GM21619 (cell line): ENCODE results near the gene S100A16.
A peak's percentile ranks its signal among the peaks of the same experiment; 100 is the strongest.
"Not testable (repeated sequence)": the region's sequence is repeated elsewhere in the genome, so short reads cannot be mapped to it uniquely, and the experiment has no call there.

ENCODE experiments used
- ATAC-seq: cut with Tn5 transposase; IDR thresholded peaks from one replicate; pipeline ENCODE4 v1.9.1; 2021; ENCODE audit not compliant: unreplicated experiment

Gene S100A16, protein sequence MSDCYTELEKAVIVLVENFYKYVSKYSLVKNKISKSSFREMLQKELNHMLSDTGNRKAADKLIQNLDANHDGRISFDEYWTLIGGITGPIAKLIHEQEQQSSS

DNA sequence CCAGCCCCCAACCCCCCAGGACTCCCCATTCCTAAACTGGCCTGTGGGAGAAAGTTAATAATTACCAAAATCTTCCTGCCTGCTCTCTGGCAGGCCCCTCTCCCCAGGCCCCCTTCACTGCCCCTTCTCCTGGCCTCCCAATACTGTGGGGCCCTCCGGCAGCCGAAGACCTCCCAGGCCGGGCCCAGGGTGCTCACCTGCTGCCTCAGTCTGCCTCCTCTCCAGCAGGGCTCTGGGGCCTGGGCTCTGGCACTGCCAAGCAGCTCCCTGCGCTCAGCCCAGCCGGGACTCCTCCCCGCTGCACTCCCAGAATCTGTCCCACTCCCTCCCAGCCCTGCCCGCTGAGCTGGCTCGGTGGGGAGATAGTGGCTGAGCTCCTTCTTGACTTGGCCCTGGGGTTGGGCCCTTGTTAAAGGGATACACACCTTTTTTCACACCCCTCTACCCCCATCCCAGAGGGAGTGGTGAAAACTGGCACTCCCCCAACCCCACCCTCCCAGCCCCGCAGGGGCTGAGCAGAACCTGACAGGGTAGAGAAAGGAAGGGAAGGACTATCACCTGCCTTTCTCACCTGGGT lies at the start of gene S100A16:
TSS of gene S100A16 (minus strand) at position 383 of the 577 bp plus-strand sequence. CDS start 4,986 bp downstream, outside the sequence.
- ATAC-seq = no peak

DNA sequence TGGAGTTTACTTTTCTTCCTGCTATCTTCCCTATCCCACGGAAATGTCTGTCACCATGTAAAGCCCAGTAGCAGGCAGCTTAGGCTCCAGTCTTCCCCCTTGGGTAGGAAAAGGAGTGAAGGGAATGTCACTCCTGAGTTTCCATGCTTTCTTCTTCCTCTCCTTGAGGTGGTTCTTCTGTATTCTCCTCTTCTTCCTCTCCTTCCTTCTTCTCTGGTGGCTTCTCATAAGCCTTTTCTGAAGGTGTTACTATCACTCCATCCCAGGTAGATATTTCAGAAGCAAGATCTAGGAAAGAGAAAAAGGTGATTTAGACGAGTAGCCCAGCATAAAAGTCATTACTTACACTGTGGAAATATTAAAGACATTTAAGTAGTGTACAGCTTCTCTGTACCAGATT lies 49.3 kb upstream of the S100A16 start:
- ATAC-seq = no peak

- no peak for ATAC-seq
Measured at GRCh38 chr1:153661111-153661708, 48.3 kb upstream of the S100A16 start.

- ATAC-seq = no peak
Measured at GRCh38 chr1:153659656-153660055, 46.7 kb upstream of the S100A16 start.

DNA sequence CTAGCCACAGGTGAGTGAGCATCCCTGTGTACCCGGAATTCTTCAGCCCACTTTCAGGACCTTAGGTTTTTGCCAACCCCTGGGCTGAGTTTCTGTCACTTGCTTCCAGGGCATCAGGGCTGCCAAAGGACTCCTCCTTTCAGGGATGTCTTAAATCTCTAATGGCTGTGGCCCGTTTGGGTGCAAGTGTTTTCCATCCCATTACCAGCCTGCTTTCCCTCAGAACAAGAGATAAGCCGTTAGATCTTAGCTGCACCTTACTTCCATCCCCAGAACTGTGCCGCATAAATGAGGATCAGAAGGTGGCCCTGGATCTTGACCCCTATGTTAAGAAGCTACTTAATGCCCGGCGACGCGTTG lies 46.2 kb upstream of the S100A16 start:
- no peak for ATAC-seq

GRCh38 chr1:153658400-153659174 lies 45.6 kb upstream of the S100A16 start, which contains the start of gene SNAPIN:
TSS of gene SNAPIN (plus strand) at chr1:153658703. CDS start at chr1:153658744, 41 bp downstream.
- ATAC-seq = peak; percentile 87

DNA sequence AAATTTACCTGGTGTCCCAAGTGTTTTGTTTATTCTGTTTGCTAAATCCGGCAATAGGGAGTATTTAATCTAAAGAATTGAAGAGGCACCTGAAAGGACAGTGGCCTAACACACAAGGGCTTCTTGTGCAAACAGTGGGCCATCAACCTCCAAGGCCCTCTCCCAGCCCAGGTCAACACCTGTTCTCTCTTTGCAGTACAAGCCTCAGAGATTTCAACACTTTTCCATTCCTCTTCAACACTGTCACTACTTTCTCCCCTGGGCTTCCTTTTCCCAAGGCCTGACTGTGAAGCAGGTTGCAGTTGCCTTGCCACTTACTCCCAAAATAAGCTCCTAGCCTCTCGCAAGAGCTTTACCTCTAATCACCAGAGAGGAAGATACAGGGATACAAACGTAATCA lies 42.4 kb upstream of the S100A16 start:
- no peak for ATAC-seq

DNA sequence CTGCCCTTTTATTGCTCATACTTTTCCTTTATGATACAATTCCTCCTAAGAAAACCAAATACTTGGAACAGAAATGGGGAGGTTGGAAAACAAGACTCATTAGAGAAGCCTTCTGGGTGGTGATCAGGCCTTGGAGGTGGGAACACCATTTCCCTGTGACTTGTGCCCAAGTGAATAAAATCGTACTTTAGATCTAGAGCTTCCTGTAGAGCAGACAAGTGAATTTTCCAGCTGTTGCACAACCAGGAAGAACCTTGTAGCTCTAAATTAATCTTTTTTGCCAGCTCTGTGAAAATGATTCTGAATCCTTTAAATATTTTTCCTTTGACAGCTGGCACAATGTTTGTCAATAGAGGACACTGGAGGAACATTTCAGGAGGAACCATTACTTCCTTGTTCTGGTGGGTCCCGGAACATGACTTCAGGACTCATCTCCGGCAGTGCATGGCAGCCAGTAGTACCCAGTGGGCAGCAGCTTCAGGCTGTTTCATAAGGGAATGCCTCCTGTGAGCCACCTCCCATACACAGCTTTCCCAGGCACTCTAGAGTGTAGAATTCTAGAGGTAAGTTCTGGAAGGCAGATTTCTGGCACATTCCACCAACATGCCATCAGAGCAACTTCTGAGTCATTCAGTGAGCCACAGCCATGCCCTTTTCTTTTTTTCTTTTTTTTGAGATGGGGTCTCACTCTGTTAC lies 40.0 kb upstream of the S100A16 start:
- ATAC-seq = no peak

- no peak for ATAC-seq
Measured at GRCh38 chr1:153651771-153652170, 38.8 kb upstream of the S100A16 start.

DNA sequence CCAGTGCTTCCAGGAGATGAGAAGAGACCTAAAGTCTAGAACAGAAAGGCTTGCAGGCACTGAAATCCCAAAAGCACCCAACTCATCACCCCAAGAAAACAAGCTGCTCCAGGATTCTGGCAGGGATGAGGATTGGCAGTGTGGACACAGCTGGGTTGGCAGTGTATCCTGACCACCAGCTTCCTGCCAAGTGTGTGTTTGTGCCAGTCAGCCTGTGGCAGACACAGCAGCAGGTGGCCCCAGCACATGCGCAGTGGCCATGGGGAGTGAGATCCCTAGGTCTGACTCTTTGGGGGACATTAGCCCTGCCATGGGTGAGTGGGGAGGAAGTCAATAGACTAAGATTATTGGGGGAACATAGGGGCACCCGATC lies 36.9 kb upstream of the S100A16 start:
- ATAC-seq = no peak

GRCh38 chr1:153649137-153649862 lies 36.4 kb upstream of the S100A16 start:
- no peak for ATAC-seq

- ATAC-seq = no peak
Measured at GRCh38 chr1:153648000-153648643, 35.2 kb upstream of the S100A16 start.

- ATAC-seq = no peak
Measured at GRCh38 chr1:153647346-153647714, 34.4 kb upstream of the S100A16 start.

DNA sequence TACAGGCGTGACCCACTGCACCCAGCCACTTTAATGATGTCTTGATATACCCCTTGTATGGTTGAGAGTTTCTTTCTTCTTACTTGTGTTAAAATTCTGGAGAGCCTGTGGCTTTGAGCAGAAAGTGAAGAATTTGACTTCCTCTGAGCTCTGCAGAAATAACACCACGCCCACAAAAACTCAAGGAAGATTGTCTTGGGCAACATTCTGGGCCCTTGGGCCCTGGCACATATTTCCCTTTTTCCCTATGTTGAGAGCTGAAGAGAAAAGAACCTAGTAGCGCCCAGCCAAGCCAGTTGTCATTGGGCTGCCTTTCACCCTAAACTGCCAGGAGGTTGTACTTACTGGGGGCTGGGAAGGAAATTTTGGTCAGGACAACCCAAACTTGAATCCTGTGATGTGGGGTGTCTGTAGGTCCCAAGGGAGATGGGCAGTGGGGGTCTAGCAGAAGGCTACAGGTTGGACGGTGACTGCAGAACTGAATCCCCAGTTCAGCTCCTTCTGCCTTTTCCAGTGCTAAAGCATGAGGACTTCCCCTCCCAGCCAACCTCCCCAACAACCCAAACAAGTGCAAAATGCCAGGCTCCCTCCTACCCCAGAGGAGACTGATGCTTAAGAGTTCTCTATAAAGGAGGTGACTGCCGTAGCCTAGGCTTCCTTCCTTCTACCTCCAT lies 33.9 kb upstream of the S100A16 start:
- no peak for ATAC-seq

DNA sequence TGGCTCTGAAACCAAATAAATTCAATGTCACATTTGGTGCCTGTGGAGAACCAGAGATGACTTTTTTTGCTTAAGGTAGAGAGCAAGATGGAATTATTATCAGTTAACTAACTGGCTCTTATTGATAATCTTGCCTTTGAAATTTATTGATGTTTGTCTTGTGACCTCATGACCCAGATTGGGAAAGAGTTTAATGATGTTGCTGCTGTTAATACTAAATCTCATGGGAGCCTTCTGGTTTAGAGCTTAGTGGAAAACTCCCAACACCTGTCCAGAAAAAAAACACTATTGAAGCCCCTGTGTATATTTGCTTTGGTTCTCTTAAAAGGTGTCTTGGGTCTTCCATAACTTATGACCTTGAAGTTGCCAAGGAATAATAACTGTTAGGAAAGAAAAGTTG lies 30.9 kb upstream of the S100A16 start:
- no peak for ATAC-seq

- ATAC-seq = no peak
Measured at GRCh38 chr1:153643100-153643499, 30.2 kb upstream of the S100A16 start.

- no peak for ATAC-seq
Measured at GRCh38 chr1:153642161-153642560, 29.2 kb upstream of the S100A16 start.

GRCh38 chr1:153640861-153641260 lies 27.9 kb upstream of the S100A16 start:
- no peak for ATAC-seq

DNA sequence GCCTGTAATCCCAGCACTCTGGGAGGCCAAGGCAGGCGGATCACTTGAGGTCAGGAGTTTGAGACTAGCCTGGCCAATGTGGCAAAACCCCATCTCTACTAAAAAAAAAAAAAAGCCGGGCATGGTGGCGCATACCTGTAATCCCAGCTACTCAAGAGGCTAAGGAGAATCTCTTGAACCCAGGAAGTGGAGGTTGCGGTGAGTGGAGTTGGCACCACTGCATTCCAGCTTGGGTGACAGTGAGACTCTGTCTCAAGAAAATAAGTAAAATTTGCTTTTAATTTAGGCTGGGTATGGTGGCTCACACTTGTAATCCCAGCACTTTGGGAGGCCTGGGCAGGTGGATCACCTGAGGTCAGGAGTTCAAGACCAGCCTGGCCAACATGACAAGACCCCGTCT lies 27.3 kb upstream of the S100A16 start:
- ATAC-seq = not testable (repeated sequence)

DNA sequence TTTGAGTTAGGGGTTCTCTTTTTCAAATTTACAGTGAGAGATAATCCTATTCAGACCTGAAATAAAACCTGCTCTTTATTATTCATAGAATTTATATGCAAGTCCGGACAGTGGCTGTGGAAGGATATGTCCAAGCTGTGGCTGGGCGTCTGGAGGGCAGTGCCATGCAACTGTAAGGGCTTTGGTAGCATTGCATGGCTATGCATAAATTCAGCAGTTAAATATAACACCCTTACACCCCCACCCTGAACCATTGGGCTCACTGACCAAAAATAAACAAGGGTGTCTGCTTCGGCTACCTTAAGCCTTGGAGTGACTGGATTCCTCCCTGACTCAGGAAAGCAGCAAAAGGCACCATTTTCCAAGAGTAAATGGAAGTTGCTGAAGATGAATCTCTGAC lies 26.3 kb upstream of the S100A16 start:
- ATAC-seq = no peak
